ENCODE measurements around the gene CRISPLD2.
"Not testable (repeated sequence)": the region's sequence is repeated elsewhere in the genome, so short reads cannot be mapped to it uniquely, and the experiment has no call there.

Gene CRISPLD2

GRCh38 chr16:84860383-84860782, 40.6 kb downstream of the CRISPLD2 start:
- DNase-seq (ENCODE audit: low read depth) = no peak

GRCh38 chr16:84861671-84862070, 41.9 kb downstream of the CRISPLD2 start:
- DNase-seq (ENCODE audit: low read depth) = no peak

- DNase-seq (ENCODE audit: low read depth) = no peak
These were observed 43.2 kb downstream of the CRISPLD2 start for GRCh38 chr16:84862804-84863480.

GRCh38 chr16:84863481-84863814, 43.7 kb downstream of the CRISPLD2 start:
- DNase-seq (ENCODE audit: low read depth) = no peak

- DNase-seq (ENCODE audit: low read depth) = no peak
These were observed 44.7 kb downstream of the CRISPLD2 start for GRCh38 chr16:84864326-84864955.

GRCh38 chr16:84867696-84868095, 47.9 kb downstream of the CRISPLD2 start:
- no peak for DNase-seq (ENCODE audit: low read depth)

GRCh38 chr16:84868328-84868727, 48.5 kb downstream of the CRISPLD2 start:
- no peak for DNase-seq (ENCODE audit: low read depth)

GRCh38 chr16:84868829-84869472, 49.2 kb downstream of the CRISPLD2 start:
- no peak for DNase-seq (ENCODE audit: low read depth)

GRCh38 chr16:84869473-84869845, 49.7 kb downstream of the CRISPLD2 start:
- DNase-seq (ENCODE audit: low read depth) = no peak

GRCh38 chr16:84872971-84873370, 53.2 kb downstream of the CRISPLD2 start:
- DNase-seq (ENCODE audit: low read depth) = not testable (repeated sequence)

- no peak for DNase-seq (ENCODE audit: low read depth)
These were observed 54.2 kb downstream of the CRISPLD2 start for GRCh38 chr16:84874004-84874435.

GRCh38 chr16:84874553-84874952, 54.8 kb downstream of the CRISPLD2 start:
- no peak for DNase-seq (ENCODE audit: low read depth)

- DNase-seq (ENCODE audit: low read depth) = no peak
These were observed 55.2 kb downstream of the CRISPLD2 start for GRCh38 chr16:84874983-84875382.

GRCh38 chr16:84875846-84876245, 56.1 kb downstream of the CRISPLD2 start:
- no peak for DNase-seq (ENCODE audit: low read depth)

- DNase-seq (ENCODE audit: low read depth) = no peak
These were observed 57.3 kb downstream of the CRISPLD2 start for GRCh38 chr16:84876873-84877606.

GRCh38 chr16:84878770-84879169, 59.0 kb downstream of the CRISPLD2 start:
- DNase-seq (ENCODE audit: low read depth) = no peak

- no peak for DNase-seq (ENCODE audit: low read depth)
These were observed 60.0 kb downstream of the CRISPLD2 start for GRCh38 chr16:84879569-84880487.

GRCh38 chr16:84881702-84882521, 62.1 kb downstream of the CRISPLD2 start:
- peak; percentile 93 for DNase-seq (ENCODE audit: low read depth)

- no peak for DNase-seq (ENCODE audit: low read depth)
These were observed 63.5 kb downstream of the CRISPLD2 start for GRCh38 chr16:84883301-84883700.

- DNase-seq (ENCODE audit: low read depth) = no peak
These were observed 64.4 kb downstream of the CRISPLD2 start for GRCh38 chr16:84884246-84884595.
